HT1080 (cell line): ENCODE data around the gene PTPRR. TPM values are rescaled to one million over a fixed set of nuclear protein-coding genes. Genes with fewer than 3 reads are reported as not detected.

Source experiments
- DNase-seq: peaks from one replicate; pipeline ENCODE4 v3.0.0-alpha.2; 2015; ENCODE audit warnings: low read depth
- total RNA-seq: library from RNA; depleted of rRNA; stranded (reverse); fragments of >200 nt; shearing (Covaris generic); gene quantifications from 2 replicates; pipeline ENCODE4 v1.2.3, GENCODE V29; 2014

The PTPRR gene
- total RNA-seq, 1 experiment from 2014 or later = 2.5 TPM

DNA sequence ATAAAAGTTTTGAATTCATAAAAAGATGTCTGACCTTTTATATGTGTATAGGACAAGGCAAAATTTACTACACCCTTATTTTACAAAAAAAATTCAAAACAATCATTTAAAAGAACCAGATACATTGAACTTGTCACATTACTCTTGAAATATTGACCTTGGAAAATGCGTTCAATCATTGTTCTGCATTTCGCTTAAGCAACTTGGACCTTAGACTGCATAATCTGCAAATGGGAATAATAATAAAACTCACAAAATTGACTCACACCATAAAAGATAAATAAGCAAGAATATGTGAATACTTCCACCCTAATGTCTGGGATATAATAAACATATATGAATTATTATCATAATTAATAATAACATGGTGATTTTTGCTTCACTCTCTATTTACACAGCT, 213.9 kb downstream of the PTPRR start:
- no peak for DNase-seq

DNA sequence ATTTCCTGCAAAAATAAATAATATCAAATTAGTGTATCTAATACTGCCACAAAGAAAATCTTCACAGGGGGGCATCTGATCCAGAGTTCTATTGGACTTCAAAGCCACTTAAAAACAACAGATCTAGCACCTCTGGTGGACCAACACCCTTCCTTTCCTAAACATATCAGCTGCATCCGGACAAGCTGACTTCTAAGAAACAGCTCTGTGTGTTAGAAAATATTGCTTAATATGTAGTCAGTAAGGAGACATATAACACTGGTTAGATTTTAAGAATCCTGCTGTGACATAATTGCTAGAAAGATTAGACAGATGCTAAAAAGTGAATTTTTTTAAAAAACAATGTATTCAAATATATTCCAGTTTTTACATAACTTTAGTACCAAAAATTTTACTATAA, 222.2 kb downstream of the PTPRR start:
- DNase-seq = no peak

DNA sequence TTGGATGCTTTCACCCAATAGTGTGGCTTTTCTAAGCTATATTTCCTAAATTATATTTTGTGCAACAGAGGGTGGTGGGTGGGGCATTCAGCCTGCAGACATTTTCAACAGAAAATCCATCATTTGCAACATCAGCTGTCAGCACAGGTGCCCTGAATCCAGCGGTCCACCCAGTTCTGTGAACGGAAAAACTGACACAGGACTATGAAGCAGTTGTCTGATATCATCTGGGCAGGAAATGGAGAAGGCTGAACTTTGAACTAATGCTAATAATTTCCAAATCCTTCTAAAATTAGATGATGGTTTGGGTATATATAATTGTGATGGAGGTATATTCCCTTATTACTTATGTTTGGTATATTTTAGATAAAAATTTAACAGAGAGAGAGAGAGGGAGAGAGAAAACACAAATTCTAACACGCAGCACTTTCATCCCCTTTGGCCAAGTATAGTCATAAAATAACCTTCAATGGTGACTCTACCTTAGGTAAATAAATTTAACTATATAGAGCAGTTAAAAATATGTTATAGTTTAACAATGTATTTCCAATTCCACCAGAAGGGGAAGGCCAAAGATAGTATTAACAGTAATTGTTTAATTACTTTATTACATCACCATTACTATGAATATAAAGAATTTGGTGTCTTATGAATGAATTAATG, 225.0 kb downstream of the PTPRR start:
- DNase-seq = no peak

DNA sequence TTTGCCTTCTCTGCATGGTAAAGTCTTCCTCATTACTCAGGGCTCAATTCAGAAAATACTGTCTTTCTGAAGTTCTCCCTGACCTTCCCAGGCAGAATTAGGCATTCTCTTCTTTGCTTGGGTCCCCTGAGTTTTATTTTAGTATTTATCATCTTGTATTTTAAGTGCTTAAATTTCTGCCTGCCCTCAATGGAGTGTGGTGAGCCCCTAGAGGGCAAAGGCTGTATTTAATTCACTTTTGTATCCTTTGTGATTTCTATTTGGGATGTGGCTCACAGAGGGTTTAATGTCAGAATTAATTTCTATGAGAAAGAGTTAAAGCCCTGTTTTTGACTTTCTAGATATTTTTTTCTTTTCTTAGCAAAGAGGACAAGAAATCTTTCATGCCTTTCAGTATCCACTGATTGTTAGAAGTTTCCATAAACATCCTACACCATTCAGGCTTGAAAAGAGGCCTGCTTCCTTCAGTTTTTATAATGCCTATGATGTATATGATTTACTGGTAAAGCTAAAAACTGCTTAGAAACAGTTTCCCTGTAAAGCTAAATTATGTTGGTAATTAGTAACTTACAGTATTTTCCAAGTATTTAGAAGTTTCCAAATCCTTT, 227.8 kb downstream of the PTPRR start:
- peak; percentile 40 for DNase-seq

DNA sequence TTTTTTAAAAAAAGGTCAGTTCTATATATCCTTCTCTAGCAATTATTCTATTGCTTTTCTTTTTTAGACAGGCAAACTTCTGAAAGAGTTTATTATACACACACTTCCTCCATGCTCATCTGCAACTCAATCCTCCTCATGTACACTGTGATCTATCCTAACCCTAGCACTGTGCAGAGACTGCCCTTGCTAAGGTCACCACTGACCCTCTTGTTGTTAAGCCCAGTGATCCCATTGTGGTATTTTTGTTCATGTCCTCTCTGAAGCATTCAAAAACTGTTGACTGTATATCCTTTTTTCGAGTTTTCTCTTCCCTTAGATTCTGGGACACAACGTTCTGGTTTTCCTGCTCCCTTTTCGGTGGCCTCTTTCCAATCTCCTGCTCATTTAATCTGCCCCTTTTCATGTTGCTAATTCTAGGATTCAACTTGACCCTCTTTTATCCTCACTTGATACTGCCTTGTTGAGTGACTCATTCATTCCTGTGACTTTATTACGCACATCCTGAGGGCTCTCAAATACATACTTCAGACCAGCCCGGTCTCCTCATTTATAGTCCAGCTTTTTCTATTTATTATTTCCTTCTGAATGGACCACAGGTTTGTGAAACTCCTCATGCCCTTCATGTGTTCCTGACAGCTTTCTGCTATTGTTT, 229.4 kb downstream of the PTPRR start:
- peak; percentile 77 for DNase-seq

DNA sequence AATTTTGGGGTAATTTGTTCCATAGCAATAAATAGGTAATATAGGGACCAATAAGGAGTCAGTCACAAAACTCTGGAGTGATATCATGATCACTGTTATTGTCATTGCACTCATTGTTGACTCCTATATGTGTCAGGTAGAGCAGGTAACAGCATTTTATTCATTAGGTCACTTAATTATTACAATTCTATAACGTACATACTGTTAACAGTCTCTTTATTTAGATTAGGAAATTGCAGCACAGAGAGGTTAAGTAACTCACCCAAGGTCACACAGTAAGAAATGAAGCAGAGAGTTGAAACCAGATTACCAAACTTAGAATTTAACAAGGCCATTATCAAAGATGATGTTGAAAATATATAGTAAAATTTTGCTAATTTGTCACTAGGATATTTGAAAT, 233.6 kb downstream of the PTPRR start:
- DNase-seq = no peak

DNA sequence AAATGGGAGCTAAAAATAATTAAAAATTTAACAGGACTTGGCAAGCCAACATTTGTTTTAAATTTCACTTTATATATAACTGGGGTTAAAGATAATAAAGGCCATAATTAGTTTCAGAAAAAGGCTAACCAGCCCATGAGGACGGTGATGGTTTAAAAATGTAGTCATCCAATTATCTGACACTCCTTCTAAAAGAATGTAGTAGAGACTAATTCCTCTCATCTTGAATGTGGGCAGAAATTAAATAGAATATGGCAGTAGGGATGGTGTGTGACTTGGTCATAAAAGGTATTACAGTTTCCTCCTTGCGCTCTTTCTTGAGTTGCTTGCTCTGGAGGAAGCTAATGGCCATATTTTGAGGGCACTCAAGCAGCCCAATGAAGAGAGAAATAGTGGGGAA, 234.2 kb downstream of the PTPRR start:
- no peak for DNase-seq

DNA sequence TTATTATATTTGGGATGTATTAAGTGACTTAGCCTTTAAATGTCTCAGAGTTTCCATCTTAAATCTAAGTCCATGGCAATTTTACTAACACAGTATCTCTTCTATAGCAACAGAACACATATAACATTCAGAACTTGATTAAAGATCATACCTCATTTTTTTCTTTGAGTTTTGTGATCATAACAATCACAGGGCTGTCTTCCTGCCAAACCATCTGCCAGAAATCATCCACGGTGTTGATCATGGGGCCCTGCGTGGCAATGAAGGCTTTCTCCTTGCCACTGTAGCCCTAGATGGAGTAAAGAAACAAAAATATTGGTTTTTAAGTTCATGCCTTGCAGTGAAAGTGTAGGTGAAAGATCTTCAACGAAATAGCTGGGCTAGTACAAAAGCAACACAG, 236.6 kb downstream of the PTPRR start:
- DNase-seq = no peak

DNA sequence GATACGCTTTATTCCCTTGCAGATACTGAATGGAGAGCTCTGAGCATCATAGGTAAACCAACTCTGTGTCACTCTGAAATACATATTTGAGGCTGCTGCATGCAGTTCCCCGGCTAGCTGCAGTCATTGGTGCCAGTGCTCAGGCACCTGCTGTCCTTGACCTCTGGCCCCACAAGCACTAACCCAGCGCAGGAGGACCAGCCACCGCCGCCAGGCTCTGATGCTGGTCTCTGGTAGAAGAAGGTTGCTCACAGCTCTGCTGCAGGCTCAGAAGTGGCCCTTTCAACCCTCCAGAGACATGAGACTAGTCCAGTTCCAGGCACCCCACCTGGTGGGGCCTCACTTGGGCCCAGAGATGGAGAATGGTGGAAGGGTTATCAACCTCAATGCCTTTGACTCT, 248.8 kb downstream of the PTPRR start:
- no peak for DNase-seq

DNA sequence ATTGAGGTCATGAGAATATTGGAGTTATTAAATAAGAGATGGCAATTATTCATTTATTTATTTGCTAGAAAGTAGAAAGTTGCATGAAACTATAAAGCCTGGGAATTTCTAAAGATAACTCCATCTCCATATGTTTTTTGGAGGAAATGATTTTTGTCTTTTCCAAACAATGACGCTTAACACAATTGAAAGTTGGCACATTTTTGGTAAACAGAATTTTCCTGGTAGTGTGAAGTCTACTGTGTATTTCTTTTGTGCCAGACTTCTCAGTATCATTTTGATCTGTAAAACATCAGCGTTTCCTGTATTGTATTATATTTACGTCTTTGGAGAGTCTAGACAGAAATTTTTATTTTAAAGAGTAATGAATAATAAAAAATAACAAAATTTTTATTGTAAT, 249.6 kb downstream of the PTPRR start:
- no peak for DNase-seq

DNA sequence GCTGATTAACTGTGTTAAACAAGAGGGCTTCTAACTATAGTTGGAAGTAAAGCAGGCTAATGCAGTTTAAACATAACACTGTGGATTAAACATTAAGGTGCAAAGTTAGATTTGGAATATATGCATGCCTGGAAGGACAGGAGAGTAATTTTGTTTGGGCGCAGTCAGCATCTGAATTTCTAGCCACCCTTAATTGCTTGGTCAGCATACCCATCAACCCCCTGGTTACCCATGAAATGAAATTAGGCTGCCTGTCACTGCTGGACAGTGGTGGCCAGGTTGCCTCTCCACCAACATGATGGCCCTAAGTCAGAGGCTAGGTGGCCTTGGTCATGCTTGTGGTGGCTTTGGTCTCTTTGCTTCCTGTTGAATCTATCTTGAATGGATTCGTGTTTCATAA, 253.3 kb downstream of the PTPRR start:
- no peak for DNase-seq

DNA sequence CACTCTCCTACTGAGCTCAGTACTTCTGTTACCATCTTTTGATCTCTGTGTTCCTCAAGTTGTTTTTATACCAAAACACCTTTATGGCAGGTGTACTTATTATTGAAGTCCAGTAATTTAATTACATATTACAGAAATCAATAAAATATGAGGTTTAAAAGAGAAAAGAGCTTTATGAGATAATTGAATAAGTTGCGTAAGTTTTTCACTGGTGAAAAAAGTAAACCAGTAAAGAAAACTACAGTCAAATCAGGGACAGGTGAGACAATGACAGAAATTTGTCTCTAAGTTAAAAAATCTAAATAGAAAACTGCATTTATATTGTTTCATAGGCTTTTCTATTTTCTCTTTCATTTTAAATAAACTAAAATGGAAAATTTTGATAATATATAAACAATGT, 254.2 kb downstream of the PTPRR start:
- DNase-seq = no peak

DNA sequence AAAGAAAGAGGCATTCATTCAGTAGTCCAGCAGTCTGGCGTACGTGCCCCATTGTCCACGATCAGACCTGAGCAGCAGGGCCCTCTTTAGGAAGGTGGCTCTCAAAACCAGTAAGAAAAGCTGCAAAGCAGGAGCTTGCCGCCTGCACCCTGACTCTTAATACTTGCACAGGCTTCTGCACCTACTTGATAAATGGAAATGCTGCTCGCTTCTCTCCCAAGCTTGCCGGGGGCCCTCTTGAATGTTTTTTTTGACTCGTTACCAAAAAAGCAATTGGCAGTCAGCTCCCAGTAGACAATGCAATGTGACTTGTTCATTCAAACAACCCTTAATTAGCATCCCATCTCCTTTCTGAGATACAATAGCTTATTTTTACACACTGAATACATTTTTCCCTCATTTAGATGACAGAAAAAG, 256.1 kb downstream of the PTPRR start:
- no peak for DNase-seq

DNA sequence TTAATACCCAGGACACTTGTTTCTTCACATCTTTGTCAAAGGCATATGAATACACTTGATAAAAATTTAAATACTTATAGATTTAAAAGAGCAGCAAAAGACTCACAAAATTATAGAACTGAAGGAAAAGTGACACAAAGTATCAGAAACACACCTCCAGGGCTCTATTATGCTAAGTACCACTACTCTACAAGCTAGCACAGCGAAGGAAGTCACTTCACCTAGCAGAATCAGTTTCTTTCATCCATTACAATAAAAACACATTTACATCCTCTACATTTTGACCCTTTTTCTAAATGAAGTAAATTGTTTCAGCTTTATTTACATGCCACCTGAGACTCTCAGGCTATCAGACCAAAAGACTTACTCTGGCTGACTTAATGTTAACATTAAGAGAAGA, 256.7 kb downstream of the PTPRR start:
- DNase-seq = no peak

DNA sequence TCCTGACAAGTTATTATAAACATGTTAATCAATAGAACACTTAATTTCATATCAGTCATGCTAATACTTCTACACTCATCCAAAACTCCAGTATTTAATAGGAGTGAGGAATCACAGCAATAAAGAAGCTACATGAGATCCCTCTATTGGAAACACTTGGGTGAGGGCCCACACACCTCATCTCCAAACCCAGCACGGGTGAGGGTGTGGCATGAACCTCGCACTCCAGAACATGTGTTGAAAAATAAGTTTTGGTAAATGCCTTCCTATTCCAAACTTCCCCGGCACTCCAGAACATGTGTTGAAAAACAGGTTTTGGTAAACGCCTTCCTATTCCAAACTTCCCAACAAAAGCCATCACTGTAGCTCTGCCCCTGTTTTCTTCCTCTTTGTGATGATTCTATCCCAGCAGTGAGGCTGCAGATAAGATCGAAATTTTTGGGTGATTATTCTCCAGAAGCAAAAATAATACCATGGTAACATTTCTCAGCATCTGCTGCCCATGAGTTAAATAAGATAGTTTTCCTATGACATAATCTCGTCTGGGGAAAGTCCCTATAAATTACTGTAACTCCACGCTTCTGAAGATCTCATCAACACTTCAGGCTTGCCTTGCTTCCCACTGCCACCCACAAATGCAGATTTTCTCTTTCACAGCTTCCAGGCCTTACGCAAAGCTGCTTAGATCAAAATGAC, 258.9 kb downstream of the PTPRR start:
- peak; percentile 67 for DNase-seq

DNA sequence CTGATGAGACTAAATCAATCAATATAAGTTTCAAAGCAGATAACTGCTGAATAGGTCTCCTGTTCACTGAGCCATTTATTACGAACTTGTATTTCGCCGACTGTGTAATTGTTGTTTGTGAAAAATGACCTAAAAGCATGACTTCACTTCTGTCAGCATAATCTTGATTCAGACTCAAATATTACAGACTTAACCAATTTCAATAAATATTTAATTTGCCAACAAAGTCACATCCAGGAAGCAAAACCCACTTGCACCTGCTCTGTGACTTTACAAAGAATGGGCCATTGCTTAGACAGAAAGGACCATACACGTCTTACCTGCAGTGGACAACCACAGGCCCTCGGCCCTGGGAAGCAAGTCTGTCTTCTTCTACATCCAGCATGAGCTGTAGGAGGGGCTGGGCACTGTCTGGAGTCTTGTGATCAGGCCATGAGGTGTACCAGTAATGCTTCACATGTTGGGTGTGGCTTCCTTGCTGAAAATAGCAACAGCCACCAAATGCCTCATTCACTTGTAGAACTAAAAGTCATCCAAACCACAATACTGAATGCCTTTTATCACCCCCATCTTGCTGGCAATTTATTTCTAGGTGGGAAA, 259.8 kb downstream of the PTPRR start:
- peak; percentile 96 for DNase-seq

DNA sequence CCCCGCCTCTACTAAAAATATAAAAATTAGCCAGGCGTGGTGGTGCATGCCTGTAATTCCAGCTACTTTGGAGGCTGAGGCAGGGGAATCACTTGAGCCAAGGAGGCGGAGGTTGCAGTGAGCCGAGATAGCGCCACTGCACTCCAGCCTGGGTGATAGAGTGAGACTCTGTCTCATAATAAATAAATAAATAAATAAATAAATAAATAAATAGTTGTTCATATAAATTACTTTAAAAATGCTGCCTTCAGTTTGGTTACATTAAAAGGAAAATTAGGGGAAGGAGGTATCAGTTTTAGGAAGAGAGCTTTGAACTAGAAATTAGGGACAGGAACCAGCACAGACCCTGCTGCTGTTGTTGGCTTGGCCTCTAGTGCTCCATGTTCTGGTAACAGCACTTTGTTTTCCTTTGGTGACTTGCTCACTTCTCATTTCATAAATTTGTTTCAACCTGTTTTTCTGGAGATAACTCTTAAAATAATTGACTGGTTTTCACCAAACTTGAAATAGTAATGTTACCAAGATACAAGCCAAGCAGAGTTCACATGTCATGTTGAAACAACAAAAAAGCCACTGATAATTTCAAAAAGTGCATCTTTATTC, 260.4 kb downstream of the PTPRR start:
- DNase-seq = no peak

DNA sequence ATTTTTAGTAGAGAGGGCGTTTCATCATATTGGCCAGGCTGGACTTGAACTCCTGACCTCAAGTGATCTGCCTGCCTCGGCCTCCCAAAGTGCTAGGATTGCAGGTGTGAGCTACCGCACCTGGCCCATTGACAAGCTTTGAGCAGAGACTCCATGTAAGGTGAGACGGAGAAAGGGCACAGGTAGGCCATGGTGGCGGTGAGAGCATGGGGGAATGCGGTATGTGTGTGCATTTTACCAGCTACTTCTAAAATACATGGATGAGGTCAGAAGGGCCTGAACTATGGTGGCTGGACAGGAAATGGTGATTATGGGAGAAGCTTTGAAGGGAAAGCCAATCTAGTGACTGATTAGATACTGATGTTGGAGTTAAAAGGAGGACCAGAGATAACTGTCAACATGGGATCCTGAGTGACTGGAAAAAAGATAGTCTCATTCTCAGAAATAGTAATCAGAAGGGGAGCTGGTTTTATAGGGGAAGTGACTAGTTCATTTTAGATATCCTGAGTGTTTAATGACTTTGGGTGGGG, 261.4 kb downstream of the PTPRR start:
- DNase-seq = no peak

DNA sequence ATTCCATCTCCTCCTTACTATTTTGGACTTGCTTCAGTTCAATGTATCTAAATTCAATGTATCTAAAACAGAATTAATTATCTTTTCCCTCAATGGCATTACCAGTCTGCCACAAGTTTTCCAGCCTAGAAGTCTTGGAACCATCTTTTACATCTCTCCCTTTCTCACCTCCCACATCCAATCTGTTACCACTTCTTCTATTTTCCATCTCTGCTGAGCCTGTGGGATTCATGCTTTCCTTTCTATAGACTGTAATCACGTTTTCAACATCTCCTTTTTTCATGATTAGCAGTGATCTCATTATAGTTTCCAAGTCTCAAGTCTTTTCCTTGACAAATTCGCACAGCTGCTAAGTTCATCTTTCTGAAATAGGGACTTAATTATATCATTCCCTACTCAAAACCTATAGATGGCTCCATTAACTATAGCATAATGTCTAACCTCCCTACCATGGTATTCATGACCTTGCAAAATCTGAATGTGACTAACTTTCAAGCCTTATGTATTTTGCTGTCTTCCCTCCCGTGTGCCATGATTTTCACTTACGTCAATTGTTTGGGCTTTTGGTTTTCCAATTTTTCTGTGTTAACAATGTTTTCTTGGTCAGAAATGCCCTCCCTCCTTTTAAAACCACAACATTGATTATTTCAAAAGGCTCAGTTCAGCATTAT, 262.8 kb downstream of the PTPRR start:
- DNase-seq = no peak

DNA sequence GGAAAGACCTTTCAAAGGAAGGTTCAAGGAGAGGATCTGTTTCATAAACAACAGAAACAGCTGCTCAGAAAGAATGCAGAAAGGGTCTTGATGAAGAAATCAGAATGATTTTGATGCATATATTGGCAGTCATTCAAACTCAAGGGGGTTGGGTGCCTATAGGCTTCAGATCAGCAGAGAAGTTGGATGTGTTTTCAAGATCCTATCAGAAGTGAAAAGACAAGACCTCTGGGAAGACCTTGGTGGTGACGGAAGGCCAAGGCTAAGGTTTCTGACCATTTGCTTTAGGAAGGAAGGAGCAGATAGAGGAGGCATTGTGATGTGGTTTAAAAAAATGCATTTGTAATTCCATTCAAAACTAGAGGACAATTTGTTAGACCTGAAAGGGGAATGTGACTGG, 268.1 kb downstream of the PTPRR start:
- DNase-seq = no peak

DNA sequence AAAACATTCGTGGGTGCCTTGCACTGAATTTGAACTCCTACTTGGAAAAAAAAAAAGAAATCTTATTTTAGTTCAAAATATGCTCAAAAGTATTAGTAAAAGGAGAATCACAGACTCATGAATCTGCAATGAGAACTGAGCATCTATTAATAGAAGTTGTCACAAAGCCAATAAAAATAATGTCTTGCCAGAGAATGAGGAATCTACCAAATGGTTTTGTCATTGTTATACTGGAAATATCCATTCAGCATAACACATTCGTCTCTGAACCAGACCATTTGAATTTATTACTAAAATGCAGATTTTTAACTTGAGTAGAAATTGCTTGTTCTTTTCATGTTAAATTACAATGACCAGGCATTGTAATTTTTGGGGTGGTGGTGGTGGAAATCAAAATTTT, 271.7 kb downstream of the PTPRR start:
- DNase-seq = peak; percentile 46
